Naive thymus-derived CD4-positive, alpha-beta T cell (primary cell): ENCODE results near the gene MAP7D1. TPM values are rescaled to one million over a fixed set of nuclear protein-coding genes. Genes with fewer than 3 reads are reported as not detected.
"Not testable (repeated sequence)": the region's sequence is repeated elsewhere in the genome, so short reads cannot be mapped to it uniquely, and the experiment has no call there.

Source experiments
- ATAC-seq: fragments of 150-1000 bp; cut with Tn5 transposase; 2 replicates; pipeline ENCODE4 v1.10.0; 2021; ENCODE audit warnings: mild to moderate bottlenecking, moderate library complexity
- CTCF ChIA-PET: fragments of 350-600 bp; sonication (Branson Sonifier 250); formaldehyde crosslinking; loops from one replicate; lab custom pipeline; 2021; ENCODE audit warnings: antibody characterized with exemption; lab: Charles Lee
- POLR2A ChIA-PET: fragments of 350-600 bp; sonication (Branson Sonifier 250); formaldehyde crosslinking; loops from one replicate; lab custom pipeline; 2021; ENCODE audit warnings: antibody characterized with exemption, inconsistent platforms; lab: Charles Lee
- DNase-seq, 9 donors: peaks; one replicate each; pipeline versions ENCODE4 v3.0.0 to v3.0.0-alpha.2; 2020 to 2022; ENCODE audit warnings: mixed read lengths in 1 of 9
- H3K27ac ChIP-seq: one replicate; pipeline ENCODE4 v1.7.0; 2013; ENCODE audit warnings: mild to moderate bottlenecking, low read depth, low read length, moderate library complexity
- H3K27me3 ChIP-seq, 2 donors: one replicate each; pipeline ENCODE4 v1.7.0; 2013; ENCODE audit warnings: low read length in 2 of 2, mild to moderate bottlenecking in 2 of 2, moderate library complexity in 2 of 2; ENCODE audit not compliant: control insufficient read depth in 2 of 2, insufficient read depth in 2 of 2
- H3K36me3 ChIP-seq, 3 experiments: 1 replicate in 2 of 3; 2 replicates in 1 of 3; pipeline ENCODE4 v1.7.0; 2013; ENCODE audit warnings: low read length in 3 of 3, mild to moderate bottlenecking in 3 of 3, moderate library complexity in 1 of 3; ENCODE audit not compliant: insufficient read depth in 3 of 3, control insufficient read depth in 2 of 3
- H3K4me1 ChIP-seq, 2 donors: one replicate each; pipeline ENCODE4 v1.7.0; 2013; ENCODE audit warnings: low read length in 2 of 2, mild to moderate bottlenecking in 2 of 2, moderate library complexity in 1 of 2; ENCODE audit not compliant: control insufficient read depth in 2 of 2, insufficient read depth in 2 of 2
- H3K4me3 ChIP-seq: 2 replicates; pipeline ENCODE4 v1.7.0; 2013; ENCODE audit warnings: mild to moderate bottlenecking, low read length
- H3K9me3 ChIP-seq, 3 experiments: 1 replicate in 2 of 3; 2 replicates in 1 of 3; pipeline ENCODE4 v1.7.0; 2013; ENCODE audit warnings: low read length in 3 of 3; ENCODE audit not compliant: control insufficient read depth in 2 of 3
- H3K27ac Mint-ChIP-seq, 9 donors: one replicate each; pipeline ENCODE4 v1.8.0; 2020 to 2022; ENCODE audit warnings: mixed read lengths in 9 of 9, mild to moderate bottlenecking in 8 of 9, moderate library complexity in 5 of 9, inconsistent platforms in 2 of 9
- H3K27me3 Mint-ChIP-seq, 5 donors: one replicate each; pipeline ENCODE4 v1.8.0; 2021 to 2022; ENCODE audit warnings: mixed read lengths in 5 of 5, mild to moderate bottlenecking in 1 of 5
- H3K36me3 Mint-ChIP-seq, 5 donors: one replicate each; pipeline ENCODE4 v1.8.0; 2020 to 2022; ENCODE audit warnings: mixed read lengths in 5 of 5, mild to moderate bottlenecking in 3 of 5, inconsistent platforms in 1 of 5
- H3K4me1 Mint-ChIP-seq, 7 donors: one replicate each; pipeline ENCODE4 v1.8.0; 2020 to 2022; ENCODE audit warnings: mixed read lengths in 7 of 7, mild to moderate bottlenecking in 3 of 7, inconsistent platforms in 1 of 7
- H3K4me3 Mint-ChIP-seq, 10 donors: one replicate each; pipeline ENCODE4 v1.8.0; 2020 to 2022; ENCODE audit warnings: mild to moderate bottlenecking in 10 of 10, mixed read lengths in 10 of 10, moderate library complexity in 6 of 10, inconsistent platforms in 2 of 10
- H3K9me3 Mint-ChIP-seq, 11 donors: one replicate each; pipeline ENCODE4 v1.8.0; 2020 to 2022; ENCODE audit warnings: mixed read lengths in 11 of 11, mild to moderate bottlenecking in 4 of 11, inconsistent platforms in 1 of 11, moderate library complexity in 1 of 11
- intact Hi-C, 2 donors: fragments of 100-400 bp; cut with micrococcal nuclease; formaldehyde crosslinking; loops; one replicate each; pipeline ENCODE4 v1.15.1; 2023
- polyA plus RNA-seq, 2 donors: library from polyadenylated mRNA; unstranded; fragments of 300-500 nt; fragmentation: Illumina TruSeq; gene quantifications; one replicate each; pipeline ENCODE4 v1.2.3, GENCODE V29; 2021
- total RNA-seq, 6 experiments: library from RNA in 5 of 6; stranded (reverse) in 5 of 6; gene quantifications; 1 replicate in 5 of 6; 2 replicates in 1 of 6; pipeline ENCODE4 v1.2.3 and lab custom pipeline; 2021 to 2026

MAP7D1 gene
- total and polyA plus RNA-seq, 7 experiments from 2014 or later = 15.2 to 257 (median 232) TPM

DNA sequence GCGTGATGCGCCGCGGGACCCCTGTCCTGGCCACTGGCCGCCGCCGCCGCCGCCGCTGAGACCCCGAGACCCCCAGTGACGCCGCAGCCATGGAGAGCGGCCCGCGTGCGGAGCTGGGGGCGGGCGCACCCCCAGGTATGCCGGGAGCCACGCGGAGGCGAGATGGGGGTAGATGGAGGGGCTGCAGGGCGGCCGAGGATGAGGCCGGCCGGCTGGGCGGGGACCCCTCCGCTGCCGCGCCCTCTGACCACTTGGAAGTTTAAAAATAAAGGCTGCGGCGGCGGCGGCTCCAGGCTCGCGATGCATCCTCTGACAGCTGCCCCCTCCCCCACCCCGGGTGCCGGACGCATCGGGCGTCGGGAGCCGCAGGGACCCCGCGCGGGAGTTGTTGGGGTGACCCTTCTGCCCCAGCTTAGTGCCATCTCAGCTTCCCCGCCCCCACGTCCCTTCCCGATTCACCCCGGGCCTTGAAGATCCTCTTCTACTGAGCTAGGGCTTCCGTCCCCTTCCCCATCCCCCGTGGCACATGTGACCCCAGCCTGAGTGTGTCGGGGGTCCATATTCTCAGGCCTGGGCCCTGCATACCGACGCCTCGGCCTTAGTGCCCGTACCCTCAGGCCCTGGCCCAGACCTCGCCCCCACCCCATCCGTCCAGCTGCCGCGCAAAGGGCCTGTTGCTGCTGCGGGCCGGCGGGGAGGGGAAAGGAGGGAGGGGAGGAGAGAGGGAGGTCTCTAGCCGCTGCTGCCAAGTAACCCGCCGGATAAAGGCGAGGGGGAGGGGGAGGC lies 562 bp downstream of the MAP7D1 start:
- Mint-ChIP-seq H3K4me1 (peaks cover 62 to 77% (median 70%) of the 10 kb centered on the region in 7 donors), H3K27ac (peak overlapping the region; percentile 79 to 99 (median 92)), H3K27me3 (no peaks in the 10 kb centered on the region), H3K36me3 (peaks cover 0 to 29% (median 0%) of the 10 kb centered on the region in 5 donors), H3K4me3 (peak overlapping the region; percentile 85 to 95 (median 93)), H3K9me3 (peaks cover 0 to under 1% (median 0%) of the 10 kb centered on the region in 11 donors)
- H3K4me1 ChIP-seq = peaks cover 56 to 60% of the 10 kb centered on the region in 2 donors
- intact Hi-C loops = loop anchor here (1.0 to 10.0 kb wide), 6 partner anchors 7 to 1398 kb away; partner anchors contain the start of genes DNALI1 (in 1 of the 2), SNIP1 (in 1 of the 2), THRAP3 (in 1 of the 2) and TRAPPC3 (in 1 of the 2)
- H3K4me3 ChIP-seq = peak overlapping the region; percentile 88
- peaks cover 0 to 9% (median 0%) of the 10 kb centered on the region in 3 experiments for H3K36me3 ChIP-seq
- ChIA-PET POLR2A (interaction anchor here (0.7 to 10.6 kb wide), 8 partner anchors 8 to 210 kb away, joined by 3 to 272 read pairs (median 4); partner anchors contain the start of gene THRAP3), CTCF (interaction anchor here (1.2 to 3.6 kb wide), 2 partner anchors 22 to 32 kb away, joined by 3 to 24 read pairs; no protein-coding TSS in a partner anchor)
- H3K27me3 ChIP-seq = no peaks in the 10 kb centered on the region
- DNase-seq (peak in 8 of 9 donors; percentile 54 to 71 (median 62)), ATAC-seq (no peak)
- H3K27ac ChIP-seq = peak overlapping the region; percentile 97
- no peaks in the 10 kb centered on the region for H3K9me3 ChIP-seq

DNA sequence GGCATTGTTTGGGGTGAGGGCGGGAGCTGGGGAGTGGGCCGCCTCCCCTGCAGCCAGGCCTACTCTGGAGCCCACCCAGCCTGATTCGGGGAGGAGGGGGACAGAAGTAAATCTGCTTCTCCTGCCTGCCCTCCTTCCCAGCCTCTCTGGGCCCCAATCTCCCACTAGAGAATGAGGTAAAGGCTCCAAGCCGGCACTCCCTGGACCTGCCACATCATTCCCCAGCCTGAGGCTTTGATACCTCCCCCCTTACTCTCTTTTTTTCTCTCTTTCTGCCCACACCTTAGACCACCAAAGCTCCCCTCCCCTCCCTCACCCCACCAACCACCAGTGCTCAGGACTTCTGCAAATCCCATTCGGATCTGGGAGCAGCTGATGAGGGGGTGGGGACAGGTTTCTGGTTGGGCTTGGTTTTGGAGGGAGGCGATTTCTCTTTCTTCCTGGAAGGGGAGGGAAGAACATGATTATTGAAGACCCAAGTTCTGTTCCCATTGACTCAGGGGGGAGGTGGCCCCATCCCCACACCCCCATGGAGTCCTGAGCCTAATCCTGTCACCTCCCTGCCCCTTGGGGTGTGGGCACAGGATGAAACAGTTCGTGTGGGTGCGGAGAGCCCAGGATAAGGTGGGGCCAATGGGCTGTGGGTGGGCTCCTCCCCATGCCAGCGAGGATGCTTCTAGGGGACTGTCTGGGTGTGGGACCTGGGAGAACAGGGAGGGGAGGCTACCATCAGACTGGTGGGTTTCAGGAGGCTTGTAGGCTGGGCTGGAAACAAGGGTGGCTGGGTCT lies 1.3 kb downstream of the MAP7D1 start:
- peak overlapping the region; percentile 85 to 95 (median 93) for H3K4me3 Mint-ChIP-seq
- H3K27me3 ChIP-seq = no peaks in the 10 kb centered on the region
- CTCF ChIA-PET = interaction anchor here (1.2 to 3.6 kb wide), 2 partner anchors 23 to 31 kb away, joined by 3 to 24 read pairs; no protein-coding TSS in a partner anchor
- H3K27ac Mint-ChIP-seq = peak overlapping the region; percentile 89 to 99 (median 92)
- peaks cover 63 to 77% (median 70%) of the 10 kb centered on the region in 7 donors for H3K4me1 Mint-ChIP-seq
- ATAC-seq (no peak), DNase-seq (no peak)
- H3K4me1 ChIP-seq = peaks cover 57 to 60% of the 10 kb centered on the region in 2 donors
- peak overlapping the region; percentile 88 for H3K4me3 ChIP-seq
- H3K27me3 Mint-ChIP-seq = no peaks in the 10 kb centered on the region
- peaks cover 0 to 3% (median 0%) of the 10 kb centered on the region in 11 donors for H3K9me3 Mint-ChIP-seq
- peak overlapping the region; percentile 97 for H3K27ac ChIP-seq
- peaks cover 0 to 9% (median 0%) of the 10 kb centered on the region in 3 experiments for H3K36me3 ChIP-seq
- intact Hi-C loops = loop anchor here (1.0 to 10.0 kb wide), 6 partner anchors 8 to 1397 kb away; partner anchors contain the start of genes DNALI1 (in 1 of the 2), SNIP1 (in 1 of the 2), THRAP3 (in 1 of the 2) and TRAPPC3 (in 1 of the 2)
- H3K9me3 ChIP-seq = no peaks in the 10 kb centered on the region
- H3K36me3 Mint-ChIP-seq = peaks cover 0 to 36% (median 0%) of the 10 kb centered on the region in 5 donors
- POLR2A ChIA-PET = interaction anchor here (0.6 to 10.6 kb wide), 7 partner anchors 7 to 209 kb away, joined by 3 to 272 read pairs (median 3); partner anchors contain the start of gene THRAP3

DNA sequence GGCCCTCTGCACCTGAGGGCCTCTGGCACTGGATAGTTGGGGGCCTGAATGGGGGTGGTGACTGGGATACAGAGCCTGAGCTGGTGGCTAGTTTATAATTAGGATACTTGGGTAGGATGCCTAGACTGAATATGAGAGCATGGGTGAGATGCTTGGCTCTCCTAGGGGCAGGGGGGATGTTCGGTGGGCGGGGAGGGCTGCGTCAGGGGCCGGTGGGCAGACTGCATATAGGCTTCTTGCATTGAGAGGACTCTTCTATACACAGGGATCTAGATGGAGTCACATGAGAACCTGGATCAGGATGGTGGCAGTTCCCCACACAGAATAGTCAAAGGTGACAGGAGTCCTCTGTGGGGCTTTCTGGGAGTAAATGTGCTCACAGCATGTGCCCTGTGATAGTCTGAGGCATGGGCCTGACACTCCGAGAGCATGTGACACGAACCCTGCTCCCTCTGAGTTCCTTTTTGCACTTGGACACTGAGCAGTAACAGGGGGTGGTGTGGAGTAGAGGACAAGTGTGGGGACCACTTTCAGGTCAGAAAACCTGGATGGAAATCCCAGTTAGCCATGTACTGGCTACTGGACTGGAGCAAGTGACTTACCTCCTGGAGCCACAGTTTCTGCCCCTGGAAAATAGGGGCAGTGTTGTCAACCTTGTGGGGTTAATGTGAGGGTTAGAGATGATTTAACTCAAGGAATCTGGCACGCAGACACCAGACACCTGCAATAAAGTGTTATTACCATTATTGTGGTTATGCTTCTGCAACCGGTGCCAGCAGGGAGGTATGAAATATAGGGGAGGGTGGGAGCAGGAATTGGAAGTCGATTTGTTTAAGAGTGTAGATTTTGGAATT lies 2.2 kb downstream of the MAP7D1 start:
- POLR2A ChIA-PET = interaction anchor here (0.6 to 12.8 kb wide), 7 partner anchors 5 to 208 kb away, joined by 3 to 272 read pairs (median 63); partner anchors contain the start of genes MAP7D1, THRAP3 and TRAPPC3
- Histone ChIP-seq H3K27ac (peak overlapping the region; percentile 97), H3K4me3 (peak overlapping the region; percentile 88), H3K27me3 (no peaks in the 10 kb centered on the region), H3K36me3 (peaks cover 0 to 9% (median 0%) of the 10 kb centered on the region in 3 experiments), H3K4me1 (peaks cover 60 to 66% of the 10 kb centered on the region in 2 donors), H3K9me3 (no peaks in the 10 kb centered on the region)
- H3K9me3 Mint-ChIP-seq = peaks cover 0 to 3% (median 0%) of the 10 kb centered on the region in 11 donors
- H3K4me1 Mint-ChIP-seq = peaks cover 59 to 78% (median 72%) of the 10 kb centered on the region in 7 donors
- CTCF ChIA-PET = no interaction called here
- H3K4me3 Mint-ChIP-seq = peak overlapping the region; percentile 85 to 95 (median 93)
- ATAC-seq = no peak
- intact Hi-C loops = loop anchor here (1.0 to 10.0 kb wide), 6 partner anchors 9 to 1397 kb away; partner anchors contain the start of genes DNALI1 (in 1 of the 2), SNIP1 (in 1 of the 2), THRAP3 (in 1 of the 2) and TRAPPC3 (in 1 of the 2)
- peak overlapping the region; percentile 89 to 99 (median 92) for H3K27ac Mint-ChIP-seq
- no peaks in the 10 kb centered on the region for H3K27me3 Mint-ChIP-seq
- DNase-seq = no peak
- H3K36me3 Mint-ChIP-seq = peaks cover 0 to 38% (median 0%) of the 10 kb centered on the region in 5 donors

DNA sequence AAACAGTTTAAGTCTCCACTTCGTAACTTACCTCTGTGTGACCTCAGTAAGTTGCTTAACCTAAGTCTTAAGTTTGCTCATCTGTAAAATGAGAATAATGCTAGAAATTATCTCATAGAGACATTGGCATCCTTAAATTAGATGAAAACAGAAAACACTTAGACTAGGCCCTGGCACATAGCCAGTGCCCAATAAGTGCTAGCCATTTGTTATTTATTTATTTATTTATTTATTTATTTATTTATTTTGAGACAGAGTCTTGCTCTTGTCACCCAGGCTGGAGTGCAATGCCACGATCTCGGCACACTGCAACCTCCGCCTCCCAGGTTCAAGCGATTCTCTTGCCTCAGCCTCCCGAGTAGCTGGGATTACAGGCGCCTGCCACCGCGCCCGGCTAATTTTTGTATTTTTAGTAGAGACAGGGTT lies 2.9 kb downstream of the MAP7D1 start:
- H3K27ac Mint-ChIP-seq = peak overlapping the region; percentile 90 to 99 (median 96)
- Histone ChIP-seq H3K27ac (peak overlapping the region; percentile 97), H3K4me1 (peaks cover 60 to 72% of the 10 kb centered on the region in 2 donors), H3K4me3 (peak overlapping the region; percentile 88)
- peaks cover 53 to 76% (median 68%) of the 10 kb centered on the region in 7 donors for H3K4me1 Mint-ChIP-seq
- not testable (repeated sequence) for DNase-seq, H3K9me3 ChIP-seq, H3K27me3 Mint-ChIP-seq, H3K36me3 ChIP-seq, H3K9me3 Mint-ChIP-seq, ATAC-seq, H3K27me3 ChIP-seq
- ChIA-PET CTCF (interaction anchor here (0.8 to 4.8 kb wide), 2 partner anchors 8 to 59 kb away, joined by 3 to 72 read pairs; partner anchors contain the start of gene TRAPPC3), POLR2A (interaction anchor here (0.6 to 12.8 kb wide), 6 partner anchors 6 to 65 kb away, joined by 3 to 272 read pairs (median 37); partner anchors contain the start of genes MAP7D1, THRAP3 and TRAPPC3)
- intact Hi-C loops = loop anchor here in 1 of 2 donors (10.0 kb wide), 2 partner anchors 1316 to 1396 kb away; partner anchors contain the start of genes DNALI1, SNIP1 and ZC3H12A
- peak overlapping the region; percentile 86 to 95 (median 93) for H3K4me3 Mint-ChIP-seq
- peaks cover 0 to 38% (median 0%) of the 10 kb centered on the region in 5 donors for H3K36me3 Mint-ChIP-seq
